GM12878 (cell line): ENCODE measurements around the gene PACS2.

Experiments used
- SRF ChIP-seq, 2 experiments: IDR thresholded peaks; 2 replicates each; pipeline ENCODE4 v1.6.1; 2011; ENCODE audit warnings: low read depth in 2 of 2, low read length in 2 of 2, mild to moderate bottlenecking in 1 of 2, moderate library complexity in 1 of 2
- TF ChIP-seq, protein P1 (sequence below), 3 experiments: IDR thresholded peaks in 2 of 3; conservative IDR thresholded peaks in 1 of 3; 2 replicates each; pipeline ENCODE4 v1.5.1; 2011; ENCODE audit warnings: low read depth in 3 of 3, low read length in 3 of 3, mild to moderate bottlenecking in 3 of 3, control low read depth in 2 of 3, moderate library complexity in 2 of 3, inconsistent platforms in 1 of 3, mixed read lengths in 1 of 3; ENCODE audit not compliant: control insufficient read depth in 2 of 3, insufficient read depth in 1 of 3; ENCODE audit errors: extremely low read depth in 1 of 3
- TF ChIP-seq, protein P2 (sequence below): IDR thresholded peaks from 2 replicates; pipeline ENCODE4 v1.6.1; 2011; ENCODE audit warnings: borderline replicate concordance, low read depth, mild to moderate bottlenecking, moderate library complexity, low read length; ENCODE audit not compliant: insufficient read depth, poor library complexity, severe bottlenecking

DNA sequence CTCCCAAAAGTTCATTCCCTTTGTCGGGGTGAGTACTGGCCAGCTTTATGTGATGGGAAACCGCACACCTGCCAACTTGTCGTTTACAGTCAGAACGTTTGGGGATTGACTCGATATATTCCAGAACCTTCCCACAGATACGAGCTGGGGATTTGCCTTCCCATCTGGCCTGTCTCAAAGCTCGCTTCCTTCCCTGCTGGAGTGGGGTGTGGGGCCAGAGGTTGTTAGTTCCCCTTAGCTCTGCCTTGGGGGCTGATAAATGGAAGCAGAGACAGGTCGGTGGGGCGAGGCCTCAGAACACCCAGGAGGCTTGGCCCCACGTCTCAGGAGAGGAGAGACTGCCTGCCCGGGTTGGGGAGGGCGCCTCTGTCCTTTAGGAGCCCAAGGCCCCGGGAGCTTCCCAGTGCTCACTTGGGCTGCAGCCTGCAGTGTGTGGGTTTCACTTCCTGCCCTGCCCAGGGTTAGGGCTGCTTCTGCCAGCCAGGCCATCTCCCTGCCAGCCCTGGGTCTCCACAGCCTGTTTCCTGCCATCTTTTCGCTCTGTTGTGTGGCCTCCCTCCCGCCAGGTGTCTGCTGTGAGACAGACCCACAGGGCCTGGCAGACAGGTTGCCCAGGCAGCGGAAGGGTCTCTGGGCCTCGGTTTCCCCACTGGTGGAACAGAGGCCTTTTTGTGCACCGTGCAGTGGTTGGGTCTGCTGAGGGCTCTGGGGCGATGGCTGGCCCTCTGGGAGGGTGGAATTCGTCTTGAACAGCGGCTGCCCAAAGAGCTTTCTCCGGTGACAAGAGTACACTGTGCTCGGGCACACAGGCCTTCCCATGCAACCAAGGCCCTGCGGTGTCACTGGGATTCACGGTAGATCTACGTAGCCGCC is 75.7 kb downstream of the PACS2 start:
- TF ChIP-seq SRF (IDR thresholded peaks at IDR 0.05; ENCODE audit: low read depth in 2 of 2, low read length in 2 of 2), result no peak
- TF ChIP-seq, protein P1, sequence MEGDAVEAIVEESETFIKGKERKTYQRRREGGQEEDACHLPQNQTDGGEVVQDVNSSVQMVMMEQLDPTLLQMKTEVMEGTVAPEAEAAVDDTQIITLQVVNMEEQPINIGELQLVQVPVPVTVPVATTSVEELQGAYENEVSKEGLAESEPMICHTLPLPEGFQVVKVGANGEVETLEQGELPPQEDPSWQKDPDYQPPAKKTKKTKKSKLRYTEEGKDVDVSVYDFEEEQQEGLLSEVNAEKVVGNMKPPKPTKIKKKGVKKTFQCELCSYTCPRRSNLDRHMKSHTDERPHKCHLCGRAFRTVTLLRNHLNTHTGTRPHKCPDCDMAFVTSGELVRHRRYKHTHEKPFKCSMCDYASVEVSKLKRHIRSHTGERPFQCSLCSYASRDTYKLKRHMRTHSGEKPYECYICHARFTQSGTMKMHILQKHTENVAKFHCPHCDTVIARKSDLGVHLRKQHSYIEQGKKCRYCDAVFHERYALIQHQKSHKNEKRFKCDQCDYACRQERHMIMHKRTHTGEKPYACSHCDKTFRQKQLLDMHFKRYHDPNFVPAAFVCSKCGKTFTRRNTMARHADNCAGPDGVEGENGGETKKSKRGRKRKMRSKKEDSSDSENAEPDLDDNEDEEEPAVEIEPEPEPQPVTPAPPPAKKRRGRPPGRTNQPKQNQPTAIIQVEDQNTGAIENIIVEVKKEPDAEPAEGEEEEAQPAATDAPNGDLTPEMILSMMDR (IDR thresholded peaks at IDR 0.05 in 2 of 3, conservative IDR thresholded peaks at IDR 0.05 in 1 of 3; ENCODE audit: control insufficient read depth in 2 of 3, extremely low read depth in 1 of 3, insufficient read depth in 1 of 3, low read depth in 3 of 3, low read length in 3 of 3), result no peak
- TF ChIP-seq, protein P2, sequence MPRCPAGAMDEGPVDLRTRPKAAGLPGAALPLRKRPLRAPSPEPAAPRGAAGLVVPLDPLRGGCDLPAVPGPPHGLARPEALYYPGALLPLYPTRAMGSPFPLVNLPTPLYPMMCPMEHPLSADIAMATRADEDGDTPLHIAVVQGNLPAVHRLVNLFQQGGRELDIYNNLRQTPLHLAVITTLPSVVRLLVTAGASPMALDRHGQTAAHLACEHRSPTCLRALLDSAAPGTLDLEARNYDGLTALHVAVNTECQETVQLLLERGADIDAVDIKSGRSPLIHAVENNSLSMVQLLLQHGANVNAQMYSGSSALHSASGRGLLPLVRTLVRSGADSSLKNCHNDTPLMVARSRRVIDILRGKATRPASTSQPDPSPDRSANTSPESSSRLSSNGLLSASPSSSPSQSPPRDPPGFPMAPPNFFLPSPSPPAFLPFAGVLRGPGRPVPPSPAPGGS, result no peak
